NCI-H1930 (cell line): ENCODE results near the gene TRERF1.
A peak's percentile ranks its signal among the peaks of the same experiment; 100 is the strongest.
"Not testable (repeated sequence)": the region's sequence is repeated elsewhere in the genome, so short reads cannot be mapped to it uniquely, and the experiment has no call there.

Source experiments
- DNase-seq, 2 experiments: peaks; one replicate each; lab custom pipeline; 2025; lab: John Stamatoyannopoulos, UW

Gene TRERF1, protein sequence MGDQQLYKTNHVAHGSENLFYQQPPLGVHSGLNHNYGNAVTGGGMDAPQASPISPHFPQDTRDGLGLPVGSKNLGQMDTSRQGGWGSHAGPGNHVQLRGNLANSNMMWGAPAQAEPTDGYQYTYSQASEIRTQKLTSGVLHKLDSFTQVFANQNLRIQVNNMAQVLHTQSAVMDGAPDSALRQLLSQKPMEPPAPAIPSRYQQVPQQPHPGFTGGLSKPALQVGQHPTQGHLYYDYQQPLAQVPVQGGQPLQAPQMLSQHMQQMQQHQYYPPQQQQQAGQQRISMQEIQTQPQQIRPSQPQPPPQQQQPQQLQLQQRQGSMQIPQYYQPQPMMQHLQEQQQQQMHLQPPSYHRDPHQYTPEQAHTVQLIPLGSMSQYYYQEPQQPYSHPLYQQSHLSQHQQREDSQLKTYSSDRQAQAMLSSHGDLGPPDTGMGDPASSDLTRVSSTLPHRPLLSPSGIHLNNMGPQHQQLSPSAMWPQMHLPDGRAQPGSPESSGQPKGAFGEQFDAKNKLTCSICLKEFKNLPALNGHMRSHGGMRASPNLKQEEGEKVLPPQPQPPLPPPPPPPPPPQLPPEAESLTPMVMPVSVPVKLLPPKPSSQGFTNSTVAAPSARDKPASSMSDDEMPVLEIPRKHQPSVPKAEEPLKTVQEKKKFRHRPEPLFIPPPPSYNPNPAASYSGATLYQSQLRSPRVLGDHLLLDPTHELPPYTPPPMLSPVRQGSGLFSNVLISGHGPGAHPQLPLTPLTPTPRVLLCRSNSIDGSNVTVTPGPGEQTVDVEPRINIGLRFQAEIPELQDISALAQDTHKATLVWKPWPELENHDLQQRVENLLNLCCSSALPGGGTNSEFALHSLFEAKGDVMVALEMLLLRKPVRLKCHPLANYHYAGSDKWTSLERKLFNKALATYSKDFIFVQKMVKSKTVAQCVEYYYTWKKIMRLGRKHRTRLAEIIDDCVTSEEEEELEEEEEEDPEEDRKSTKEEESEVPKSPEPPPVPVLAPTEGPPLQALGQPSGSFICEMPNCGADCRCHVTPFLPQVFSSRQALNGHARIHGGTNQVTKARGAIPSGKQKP (N-terminal part only)

DNA sequence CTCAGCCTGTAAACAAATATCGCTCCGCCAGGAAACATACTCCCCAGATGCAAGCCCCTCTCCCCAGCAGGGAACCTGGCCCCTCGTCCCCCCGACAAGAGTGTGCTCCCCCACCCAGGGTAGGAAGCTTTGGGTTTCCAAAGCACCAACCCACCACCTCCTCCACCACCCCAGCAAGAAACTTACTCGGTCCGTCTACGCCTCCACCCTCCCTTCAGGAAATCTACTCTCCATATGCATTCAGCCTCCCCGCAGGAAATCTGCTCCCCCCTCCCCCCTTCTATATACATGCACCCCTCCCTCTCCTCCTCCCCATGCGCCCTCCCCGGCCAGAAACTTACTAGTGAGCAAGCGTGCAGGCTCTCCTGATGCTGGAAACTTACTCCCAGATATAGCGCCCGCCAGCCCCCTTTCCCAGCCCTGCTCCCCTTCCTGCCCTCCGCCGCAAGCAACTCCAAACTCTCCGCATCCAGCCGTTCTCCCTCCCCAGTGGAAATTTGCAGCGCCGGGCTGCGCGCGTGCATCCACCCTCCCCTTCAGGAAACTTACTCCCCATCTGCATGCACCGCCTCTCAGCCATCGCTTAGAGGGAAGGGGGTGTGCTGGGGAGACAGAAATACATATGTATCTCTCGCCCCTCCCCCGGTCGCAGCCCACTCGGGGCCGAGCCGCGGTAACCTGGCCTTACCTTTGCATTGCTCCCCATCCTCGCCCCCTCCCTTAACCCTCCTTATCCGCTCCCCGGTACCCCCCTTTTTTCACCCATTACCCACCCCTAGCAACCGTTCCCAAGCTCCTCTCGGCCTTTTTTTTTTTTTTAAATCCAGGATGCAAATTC lies at the start of gene TRERF1:
Gene TRERF1 (minus strand): TSS at position 594 of the 838 bp plus-strand sequence. CDS start 182,336 bp downstream, outside the sequence.
- peak; percentile 61 to 65 for DNase-seq

GRCh38 chr6:42498473-42499128 lies 46.9 kb upstream of the TRERF1 start:
- no peak for DNase-seq

DNA sequence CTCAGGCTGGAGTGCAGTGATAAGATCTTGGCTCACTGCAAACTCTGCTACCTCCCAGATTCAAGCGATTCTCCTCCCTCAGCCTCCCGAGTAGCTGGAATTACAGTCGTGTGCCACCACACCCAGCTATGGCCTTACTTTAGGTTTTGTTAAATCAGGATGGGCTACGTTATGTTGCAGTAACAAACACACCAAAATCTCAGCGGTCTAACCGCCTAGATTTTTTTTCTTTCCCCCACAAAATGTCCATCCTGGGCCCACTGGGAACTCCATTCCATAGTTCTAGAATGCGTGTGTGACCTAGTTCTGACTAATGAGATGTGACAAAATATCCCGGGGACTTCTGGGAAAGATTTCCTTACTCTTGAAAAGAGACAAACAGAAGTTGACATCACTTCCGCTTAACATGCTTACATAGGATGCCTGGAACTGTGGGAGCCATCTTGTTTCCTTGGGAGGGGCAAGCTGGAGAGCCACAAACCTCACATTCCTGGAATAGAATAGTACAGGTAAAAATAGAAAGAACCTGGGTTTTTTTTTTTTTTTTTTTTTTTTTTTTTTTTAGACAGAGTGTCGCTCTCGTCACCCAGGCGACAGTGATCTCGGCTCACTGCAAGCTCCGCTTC lies 42.3 kb upstream of the TRERF1 start:
- DNase-seq, result no peak

DNA sequence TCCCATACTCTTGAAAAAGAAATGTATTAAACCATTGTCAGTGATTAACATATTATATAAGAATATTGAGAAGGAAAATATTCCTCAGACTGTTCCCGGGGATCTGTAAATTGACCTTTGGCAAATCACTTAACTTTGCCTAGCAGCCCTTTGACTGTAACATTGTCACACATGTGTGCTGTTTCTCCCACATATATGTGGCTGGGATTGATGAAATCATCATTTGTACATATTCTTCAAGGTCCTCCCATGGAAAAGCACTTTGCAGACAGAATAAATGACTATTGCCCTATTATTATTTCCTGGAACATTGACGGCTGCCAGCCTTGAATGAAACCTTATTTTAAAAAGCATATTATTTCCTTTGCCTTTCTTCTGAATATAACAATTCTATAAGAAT lies 36.4 kb upstream of the TRERF1 start:
- DNase-seq, result no peak

GRCh38 chr6:42484261-42484660 lies 32.5 kb upstream of the TRERF1 start:
- DNase-seq, result no peak

- DNase-seq, result no peak
Measured at GRCh38 chr6:42482174-42482573, 30.4 kb upstream of the TRERF1 start.

DNA sequence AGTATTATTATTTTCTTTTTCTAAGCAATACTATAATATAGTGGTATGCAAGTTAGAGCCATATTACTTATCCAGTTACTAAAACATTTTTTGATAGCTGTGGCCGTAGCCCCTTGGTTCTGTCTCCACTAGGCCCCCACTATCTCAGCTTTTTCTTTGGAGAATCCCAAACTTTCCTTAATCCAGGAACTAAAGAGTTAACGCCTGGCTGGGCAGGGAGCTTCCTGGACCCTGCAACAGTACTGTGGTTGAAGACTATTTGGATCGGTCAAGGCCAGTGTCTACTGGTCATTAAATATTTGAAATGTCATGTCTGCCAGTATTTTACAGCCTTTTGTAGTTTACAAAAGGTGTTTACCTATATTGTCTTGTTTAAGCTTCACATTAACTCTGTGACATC lies 20.0 kb upstream of the TRERF1 start:
- DNase-seq, result no peak

GRCh38 chr6:42471142-42471541 lies 19.4 kb upstream of the TRERF1 start:
- no peak for DNase-seq

DNA sequence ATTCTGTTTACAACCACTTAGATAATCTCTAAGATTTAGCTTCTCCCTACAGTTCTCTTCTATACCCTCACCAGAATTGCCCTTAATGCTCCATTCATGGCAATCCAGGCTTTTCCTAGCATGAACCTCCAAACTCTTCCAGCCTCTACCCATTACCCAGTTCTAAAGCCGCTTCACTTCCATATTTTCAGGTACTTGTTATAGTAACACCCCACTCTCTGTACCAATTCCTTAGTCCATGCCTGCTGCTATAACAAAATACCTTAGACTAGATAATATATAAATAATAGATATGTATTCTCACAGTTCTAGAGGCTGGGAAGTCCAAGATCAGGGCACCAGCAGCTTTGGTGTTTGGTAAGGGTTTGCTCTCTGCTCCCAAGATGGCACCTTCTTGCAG lies 16.5 kb upstream of the TRERF1 start:
- no peak for DNase-seq

GRCh38 chr6:42467651-42468050 lies 15.9 kb upstream of the TRERF1 start:
- no peak for DNase-seq

GRCh38 chr6:42466470-42466869 lies 14.7 kb upstream of the TRERF1 start:
- not testable (repeated sequence) for DNase-seq

DNA sequence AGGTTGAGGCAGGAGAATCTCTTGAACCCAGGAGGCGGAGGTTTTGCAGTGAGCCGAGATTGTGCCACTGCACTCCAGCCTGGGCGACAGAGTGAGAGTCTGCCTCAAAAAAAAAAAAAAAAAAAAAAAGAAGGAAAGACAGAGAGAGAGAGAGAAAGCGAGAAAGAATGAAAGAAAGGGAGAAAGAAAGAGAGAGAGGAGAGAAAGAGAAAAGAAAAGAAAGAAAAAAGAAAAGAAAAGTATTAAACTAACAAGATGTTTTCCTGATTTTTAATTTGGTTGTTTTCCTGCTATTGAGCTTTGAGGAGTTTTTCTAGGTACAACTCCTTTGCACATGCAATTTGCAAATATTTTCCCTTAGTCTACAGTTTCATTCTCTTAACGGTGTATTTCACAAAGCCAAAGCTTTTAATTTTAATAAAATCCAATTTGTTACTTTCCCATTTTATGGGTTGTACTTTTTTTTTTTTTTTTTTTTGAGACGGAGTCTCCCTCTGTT lies 10.8 kb upstream of the TRERF1 start:
- DNase-seq, result no peak

DNA sequence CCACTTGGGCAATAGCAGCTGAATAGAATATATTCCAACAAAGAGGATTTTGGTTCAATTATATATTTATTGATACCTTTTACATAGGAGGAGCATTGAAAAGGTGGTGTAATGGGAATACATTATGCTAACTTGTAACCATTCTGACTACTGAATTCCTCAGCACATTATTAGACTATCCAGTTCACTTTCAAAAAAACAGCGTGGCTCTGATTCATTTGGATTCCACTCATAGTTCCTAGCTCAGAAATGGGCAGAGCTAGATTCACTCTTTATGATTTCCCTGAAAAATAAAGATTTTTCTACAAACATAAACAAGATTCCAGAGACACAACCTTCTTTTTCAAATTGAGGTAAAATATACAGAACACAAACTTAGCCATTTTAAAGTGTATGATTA lies 9.2 kb upstream of the TRERF1 start:
- DNase-seq, result no peak

- no peak for DNase-seq
Measured at GRCh38 chr6:42459888-42460287, 8.2 kb upstream of the TRERF1 start.

DNA sequence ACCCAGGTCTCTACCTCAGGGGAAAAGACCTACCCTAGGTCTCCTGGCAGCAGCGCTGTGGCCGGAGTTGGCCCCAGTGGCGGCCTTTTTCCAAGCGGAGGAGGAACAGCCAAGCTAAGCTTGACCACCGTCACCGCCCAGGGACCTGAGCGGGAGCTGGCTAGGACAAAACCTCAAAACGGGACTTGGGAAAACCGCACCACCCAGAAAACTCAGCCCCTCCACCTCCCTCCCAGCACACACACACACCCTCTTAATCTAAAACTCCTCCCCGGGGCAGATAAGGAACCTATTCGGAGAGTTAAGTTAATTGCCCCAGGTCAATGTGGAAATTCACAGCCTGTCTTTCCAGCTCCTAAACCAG lies 2.7 kb upstream of the TRERF1 start:
- no peak for DNase-seq

GRCh38 chr6:42453654-42454427 lies 2.1 kb upstream of the TRERF1 start:
- DNase-seq, result peak in 1 of 2 experiments; percentile 12

DNA sequence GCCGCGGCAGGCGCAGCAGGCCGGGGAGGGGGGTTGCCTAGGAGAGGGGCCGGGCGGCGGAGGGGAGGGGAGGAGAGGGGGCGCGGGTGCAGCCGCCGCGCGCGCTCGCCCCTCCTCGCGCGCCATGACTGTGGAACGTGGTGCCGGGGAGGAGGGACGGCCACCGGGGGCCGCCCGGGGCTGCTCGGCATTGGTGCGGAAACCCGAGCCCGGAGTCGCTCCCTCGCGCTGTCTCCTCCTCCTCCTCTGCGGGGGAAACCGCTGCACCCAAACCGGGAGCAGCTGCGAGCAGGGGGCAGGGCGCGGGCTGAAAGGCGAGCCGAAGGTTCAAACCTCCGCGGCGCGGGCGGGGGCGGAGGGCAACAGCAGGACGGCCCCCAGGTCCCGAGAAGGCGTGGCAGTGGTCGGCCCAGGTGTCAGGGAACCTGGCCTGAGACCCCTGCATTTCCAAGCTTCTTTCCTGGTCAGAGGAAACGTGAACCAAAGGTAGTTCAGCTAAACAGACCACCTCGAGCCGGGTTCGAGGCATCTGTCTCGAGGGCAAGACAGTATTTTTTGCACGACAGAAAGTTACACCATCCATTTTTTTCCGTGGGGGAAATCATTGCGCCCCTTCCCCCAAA lies 1.4 kb upstream of the TRERF1 start:
- peak; percentile 84 to 89 for DNase-seq

DNA sequence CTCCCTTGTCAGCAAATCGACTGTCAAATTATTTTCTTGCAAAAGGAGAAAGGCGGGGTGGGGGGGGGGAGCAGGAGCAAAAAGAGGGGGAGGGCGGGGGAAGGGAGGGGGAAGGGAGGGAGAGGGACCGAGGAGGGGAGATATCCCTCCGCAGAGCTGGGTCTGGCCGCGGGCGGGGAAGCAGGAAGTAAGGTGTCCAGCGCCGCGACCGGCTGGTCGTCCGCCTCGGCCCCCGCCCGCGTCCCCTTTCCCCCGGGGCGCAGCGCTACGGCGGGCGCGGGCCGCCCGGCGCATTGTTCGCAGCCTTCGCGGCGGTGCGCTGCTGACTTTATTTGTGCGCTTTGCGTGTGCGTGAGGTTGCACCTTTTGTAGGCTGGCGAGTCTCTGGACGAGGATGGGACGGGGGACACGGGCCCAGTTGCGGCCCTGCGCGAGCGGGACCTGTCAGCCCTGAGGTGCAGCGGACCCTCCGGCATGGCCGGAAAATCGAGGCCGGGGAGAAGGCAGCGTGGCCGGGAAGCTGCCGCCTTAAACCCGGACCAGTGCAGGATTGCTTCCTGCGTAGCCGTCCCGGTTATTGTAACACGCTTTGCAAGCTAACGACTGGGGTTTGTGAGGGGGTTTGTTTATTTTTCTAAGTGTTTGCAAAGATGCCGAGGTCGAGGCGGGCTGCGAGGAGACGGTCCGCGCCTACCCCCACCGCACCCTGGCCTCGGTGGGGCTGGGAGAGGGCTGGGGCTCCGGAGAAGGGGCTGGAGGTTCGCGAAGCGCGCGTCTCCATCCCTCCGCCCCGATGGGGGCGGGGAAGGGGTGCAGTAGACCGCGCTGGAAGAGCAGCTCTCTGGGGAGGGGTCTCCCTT lies 675 bp upstream of the TRERF1 start:
- DNase-seq, result peak; percentile 71 to 75
